ENCODE results near the gene CXCL14.

Gene CXCL14

GRCh38 chr5:135568923-135569360, 9.8 kb downstream of the CXCL14 start:
- H3K4me1 ChIP-seq (ENCODE audit: low read length) = no peaks in the 10 kb centered on the region
- no peak overlapping the region for H3K9ac ChIP-seq (ENCODE audit: low read length)
- no peak overlapping the region for H3K4me2 ChIP-seq (ENCODE audit: low read depth, low read length)
- no peak for DNase-seq
- no peak overlapping the region for H3K4me3 ChIP-seq (ENCODE audit: low read length)
- H3F3A ChIP-seq (ENCODE audit: insufficient read depth, low read length) = no peaks in the 10 kb centered on the region
- H3K9me3 ChIP-seq (replicated peaks; ENCODE audit: insufficient read depth, low read length) = no peaks in the 10 kb centered on the region
- no peak for TF ChIP-seq CTCF (IDR thresholded peaks at IDR 0.05; ENCODE audit: low read length)
- TF ChIP-seq EZH2 (optimal IDR thresholded peaks at IDR 0.05; ENCODE audit: low read depth, low read length) = no peak
- no peak for TF ChIP-seq EZH2phosphoT487 (IDR thresholded peaks at IDR 0.05; ENCODE audit: low read length)
- H3K79me2 ChIP-seq (ENCODE audit: low read length) = no peaks in the 10 kb centered on the region
- no peak overlapping the region for H2AFZ ChIP-seq (ENCODE audit: low read length)
- no peak overlapping the region for H3K27ac ChIP-seq (ENCODE audit: low read length)
- peaks cover 9% of the 10 kb centered on the region for H3K27me3 ChIP-seq (replicated peaks; ENCODE audit: insufficient read depth, low read length)
- no peaks in the 10 kb centered on the region for H3K9me2 ChIP-seq (replicated peaks; ENCODE audit: insufficient read depth, low read length)
- H3K36me3 ChIP-seq (replicated peaks; ENCODE audit: insufficient read depth, low read length) = no peaks in the 10 kb centered on the region
- H4K20me1 ChIP-seq (ENCODE audit: insufficient read depth, low read length) = no peaks in the 10 kb centered on the region

GRCh38 chr5:135568246-135568645, 10.5 kb downstream of the CXCL14 start:
- H2AFZ ChIP-seq (ENCODE audit: low read length) = no peak overlapping the region
- H3K4me1 ChIP-seq (ENCODE audit: low read length) = no peaks in the 10 kb centered on the region
- no peak for DNase-seq
- no peaks in the 10 kb centered on the region for H3K9me2 ChIP-seq (replicated peaks; ENCODE audit: insufficient read depth, low read length)
- no peak overlapping the region for H3K4me2 ChIP-seq (ENCODE audit: low read depth, low read length)
- peaks cover 9% of the 10 kb centered on the region for H3K27me3 ChIP-seq (replicated peaks; ENCODE audit: insufficient read depth, low read length)
- no peaks in the 10 kb centered on the region for H4K20me1 ChIP-seq (ENCODE audit: insufficient read depth, low read length)
- no peaks in the 10 kb centered on the region for H3K36me3 ChIP-seq (replicated peaks; ENCODE audit: insufficient read depth, low read length)
- H3F3A ChIP-seq (ENCODE audit: insufficient read depth, low read length) = no peaks in the 10 kb centered on the region
- H3K27ac ChIP-seq (ENCODE audit: low read length) = no peak overlapping the region
- H3K4me3 ChIP-seq (ENCODE audit: low read length) = no peak overlapping the region
- H3K79me2 ChIP-seq (ENCODE audit: low read length) = no peaks in the 10 kb centered on the region
- H3K9ac ChIP-seq (ENCODE audit: low read length) = no peak overlapping the region
- TF ChIP-seq CTCF (IDR thresholded peaks at IDR 0.05; ENCODE audit: low read length) (no peak), EZH2 (optimal IDR thresholded peaks at IDR 0.05; ENCODE audit: low read depth, low read length) (no peak), EZH2phosphoT487 (IDR thresholded peaks at IDR 0.05; ENCODE audit: low read length) (no peak)
- H3K9me3 ChIP-seq (replicated peaks; ENCODE audit: insufficient read depth, low read length) = no peaks in the 10 kb centered on the region

- Histone ChIP-seq H3K9me3 (replicated peaks; ENCODE audit: insufficient read depth, low read length) (no peaks in the 10 kb centered on the region), H3K4me1 (ENCODE audit: low read length) (no peaks in the 10 kb centered on the region), H3K9ac (ENCODE audit: low read length) (no peak overlapping the region)
Measured at GRCh38 chr5:135567661-135568060, 11.1 kb downstream of the CXCL14 start.

More at GRCh38 chr5:135567661-135568060, 11.1 kb downstream of the CXCL14 start:
- Histone ChIP-seq H4K20me1 (ENCODE audit: insufficient read depth, low read length) (no peaks in the 10 kb centered on the region), H2AFZ (ENCODE audit: low read length) (no peak overlapping the region), H3K27me3 (replicated peaks; ENCODE audit: insufficient read depth, low read length) (peaks cover 9% of the 10 kb centered on the region), H3K4me3 (ENCODE audit: low read length) (no peak overlapping the region), H3K27ac (ENCODE audit: low read length) (no peak overlapping the region), H3K4me2 (ENCODE audit: low read depth, low read length) (no peak overlapping the region), H3F3A (ENCODE audit: insufficient read depth, low read length) (no peaks in the 10 kb centered on the region), H3K79me2 (ENCODE audit: low read length) (no peaks in the 10 kb centered on the region), H3K36me3 (replicated peaks; ENCODE audit: insufficient read depth, low read length) (no peaks in the 10 kb centered on the region), H3K9me2 (replicated peaks; ENCODE audit: insufficient read depth, low read length) (no peaks in the 10 kb centered on the region)
- no peak for DNase-seq
- TF ChIP-seq CTCF (IDR thresholded peaks at IDR 0.05; ENCODE audit: low read length) = no peak

Measured in MM.1S (cell line).